ENCODE results near the gene CCNQ. TPM values are rescaled to one million over a fixed set of nuclear protein-coding genes. Genes with fewer than 3 reads are reported as not detected.

The CCNQ gene
- total RNA-seq, 2 donors from 2014 or later, result 13.0 to 14.0 TPM

- no peaks in the 10 kb centered on the region for H3K9me3 Mint-ChIP-seq
- no peaks in the 10 kb centered on the region for H3K36me3 Mint-ChIP-seq
- no peak overlapping the region for H3K27ac Mint-ChIP-seq
- ATAC-seq, result no peak
- no peak for DNase-seq (ENCODE audit: low spot score in 2 of 2)
Observed at GRCh38 chrX:153549231-153549630, 49.7 kb downstream of the CCNQ start.

- ATAC-seq, result no peak
- H3K36me3 Mint-ChIP-seq, result no peaks in the 10 kb centered on the region
- H3K9me3 Mint-ChIP-seq, result no peaks in the 10 kb centered on the region
- H3K27ac Mint-ChIP-seq, result no peak overlapping the region
- no peak for DNase-seq (ENCODE audit: low spot score in 2 of 2)
Observed at GRCh38 chrX:153547195-153547594, 51.7 kb downstream of the CCNQ start.

GRCh38 chrX:153546386-153546785 lies 52.6 kb downstream of the CCNQ start:
- DNase-seq (ENCODE audit: low spot score in 2 of 2) (no peak), ATAC-seq (no peak)
- no peaks in the 10 kb centered on the region for H3K9me3 Mint-ChIP-seq
- no peaks in the 10 kb centered on the region for H3K36me3 Mint-ChIP-seq
- H3K27ac Mint-ChIP-seq, result no peak overlapping the region

DNA sequence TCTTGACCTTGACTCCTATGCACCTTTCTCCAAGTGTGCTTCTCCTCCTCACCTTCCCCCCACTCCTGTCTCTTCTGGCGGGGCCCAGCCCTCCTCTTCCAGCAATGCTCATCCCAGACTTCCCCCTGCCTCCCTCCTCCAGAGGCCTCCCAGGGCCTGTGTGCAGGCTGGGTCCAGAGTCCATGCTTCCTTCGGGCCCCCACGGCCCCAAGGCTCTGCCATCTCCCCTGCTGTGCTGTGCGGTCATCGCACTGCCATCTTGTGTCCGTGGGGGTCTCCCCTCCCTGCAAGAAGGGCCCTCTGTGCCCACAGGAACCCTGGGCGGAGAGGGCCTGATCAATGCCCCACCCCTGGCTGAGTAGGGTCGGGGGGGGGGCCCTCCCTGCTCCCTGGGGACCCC lies 54.2 kb downstream of the CCNQ start:
- no peak overlapping the region for H3K27ac Mint-ChIP-seq
- DNase-seq (ENCODE audit: low spot score in 2 of 2) (no peak), ATAC-seq (no peak)
- no peaks in the 10 kb centered on the region for H3K36me3 Mint-ChIP-seq
- H3K9me3 Mint-ChIP-seq, result no peaks in the 10 kb centered on the region

DNA sequence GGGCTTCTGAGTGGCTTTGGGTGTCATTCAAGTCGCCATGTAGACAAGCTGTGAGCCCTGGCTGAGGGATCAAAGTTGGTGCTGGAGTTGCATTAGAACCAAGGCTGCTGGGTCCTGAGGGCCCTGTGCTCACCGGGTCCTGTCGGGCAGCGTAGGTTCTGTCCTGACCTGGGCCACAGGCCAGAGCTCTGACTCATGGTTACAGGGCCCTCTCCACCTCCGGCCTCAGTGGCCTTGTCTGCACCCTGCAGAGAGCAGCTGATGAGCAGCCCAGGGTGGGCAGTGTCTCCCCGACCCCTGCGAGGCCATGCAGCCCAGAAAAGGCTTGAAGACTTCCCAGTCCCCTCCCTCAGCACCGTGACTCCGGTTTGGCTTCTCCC lies 59.0 kb downstream of the CCNQ start:
- H3K9me3 Mint-ChIP-seq, result no peaks in the 10 kb centered on the region
- no peaks in the 10 kb centered on the region for H3K36me3 Mint-ChIP-seq
- peak in 1 of 2 donors; percentile 12 for ATAC-seq
- H3K27ac Mint-ChIP-seq, result no peak overlapping the region
- DNase-seq (ENCODE audit: low spot score in 2 of 2), result no peak

GRCh38 chrX:153539171-153539978 lies 59.6 kb downstream of the CCNQ start:
- DNase-seq (ENCODE audit: low spot score in 2 of 2) (peak; percentile 61 to 68), ATAC-seq (peak; percentile 81 to 90)
- no peaks in the 10 kb centered on the region for H3K36me3 Mint-ChIP-seq
- H3K27ac Mint-ChIP-seq, result no peak overlapping the region
- no peaks in the 10 kb centered on the region for H3K9me3 Mint-ChIP-seq

DNA sequence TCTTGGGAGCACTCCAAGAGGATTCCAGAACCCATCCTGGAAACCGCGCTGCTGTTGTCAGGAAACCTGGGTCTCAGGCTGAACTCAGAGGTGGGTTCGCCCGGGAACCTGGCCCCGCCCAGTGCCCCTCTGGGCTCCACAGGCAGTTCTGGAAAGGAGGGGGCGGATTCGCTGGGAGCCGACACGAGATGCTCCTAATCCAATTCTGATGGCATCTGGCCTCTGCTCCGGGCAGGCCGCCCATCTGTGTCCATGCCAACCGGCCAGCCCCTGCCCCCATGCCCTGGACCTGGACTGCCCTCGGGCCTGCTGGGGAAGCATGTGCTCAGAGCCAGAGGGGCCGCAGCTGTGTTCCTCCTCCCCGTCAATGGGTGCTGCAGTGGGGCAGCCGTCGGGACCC lies 60.5 kb downstream of the CCNQ start:
- DNase-seq (ENCODE audit: low spot score in 2 of 2) (no peak), ATAC-seq (no peak)
- Mint-ChIP-seq H3K9me3 (no peaks in the 10 kb centered on the region), H3K36me3 (no peaks in the 10 kb centered on the region), H3K27ac (no peak overlapping the region)

Other genes with a start within 250 kb of the CCNQ start
- not detected for gene PNMA6E, start 197.8 kb downstream of the CCNQ start, total RNA-seq
- gene ZFP92, start 187.7 kb downstream of the CCNQ start, total RNA-seq, result 1 to 10 TPM in 1 of 2 donors, under 1 TPM in 1; 0.89 to 2.0 TPM
- 1 to 10 TPM; 1.0 to 1.6 TPM for gene TREX2, start 153.1 kb downstream of the CCNQ start, total RNA-seq
- 10 to 100 TPM; 35.4 to 65.5 TPM for gene HAUS7, start 128.6 kb downstream of the CCNQ start, total RNA-seq
- not detected for gene BGN, start 104.2 kb downstream of the CCNQ start, total RNA-seq
- gene ATP2B3, start 81.5 kb downstream of the CCNQ start, total RNA-seq, result not detected
- gene DUSP9, start 48.1 kb upstream of the CCNQ start, total RNA-seq, result under 1 TPM in 1 of 2 donors, not detected in 1; 0.91 TPM
- 1 to 10 TPM; 1.0 to 2.9 TPM for gene PNCK, start 74.7 kb upstream of the CCNQ start, total RNA-seq
- gene SLC6A8, start 88.8 kb upstream of the CCNQ start, total RNA-seq, result 1 to 10 TPM in 1 of 2 donors, under 1 TPM in 1; 0.16 to 2.2 TPM
- gene BCAP31, start 125.2 kb upstream of the CCNQ start, total RNA-seq, result 10 to 100 TPM; 67.4 to 92.7 TPM
- gene ABCD1, start 125.7 kb upstream of the CCNQ start, total RNA-seq, result 1 to 10 TPM; 5.6 to 6.7 TPM
- 1 to 10 TPM; 1.5 to 3.2 TPM for gene PLXNB3, start 165.1 kb upstream of the CCNQ start, total RNA-seq
- gene SRPK3, start 181.9 kb upstream of the CCNQ start, total RNA-seq, result not detected
- 10 to 100 TPM; 60.8 to 81.7 TPM for gene IDH3G, start 195.2 kb upstream of the CCNQ start, total RNA-seq
- gene SSR4, start 195.5 kb upstream of the CCNQ start, total RNA-seq, result 100 to 1,000 TPM; 142 to 156 TPM
- gene PDZD4, start 231.4 kb upstream of the CCNQ start, total RNA-seq, result 1 to 10 TPM; 1.2 to 2.5 TPM